Measurements from ENCODE around the gene PTPRM.

- TF ChIP-seq CBX3 (IDR thresholded peaks at IDR 0.05; ENCODE audit: low read depth) (no peak), RAD21 (IDR thresholded peaks at IDR 0.05; ENCODE audit: low read depth) (no peak), EZH2phosphoT487 (IDR thresholded peaks at IDR 0.05; ENCODE audit: borderline replicate concordance) (no peak), EZH2 (IDR thresholded peaks at IDR 0.05) (no peak), TCF7L2 (IDR thresholded peaks at IDR 0.05; ENCODE audit: borderline replicate concordance, extremely low read depth, insufficient read depth, insufficient read length) (no peak), POLR2A (IDR thresholded peaks at IDR 0.05; ENCODE audit: borderline replicate concordance, extremely low read depth, insufficient read depth, insufficient read length) (no peak), JUND (IDR thresholded peaks at IDR 0.05) (no peak), POLR2AphosphoS5 (IDR thresholded peaks at IDR 0.05; ENCODE audit: low read depth, low read length) (no peak), ZBTB33 (IDR thresholded peaks at IDR 0.05; ENCODE audit: extremely low read depth, insufficient replicate concordance, low read length) (no peak), REST (IDR thresholded peaks at IDR 0.05; ENCODE audit: low read depth) (no peak), ZFX (IDR thresholded peaks at IDR 0.05) (no peak)
- TF ChIP-seq, protein P1, sequence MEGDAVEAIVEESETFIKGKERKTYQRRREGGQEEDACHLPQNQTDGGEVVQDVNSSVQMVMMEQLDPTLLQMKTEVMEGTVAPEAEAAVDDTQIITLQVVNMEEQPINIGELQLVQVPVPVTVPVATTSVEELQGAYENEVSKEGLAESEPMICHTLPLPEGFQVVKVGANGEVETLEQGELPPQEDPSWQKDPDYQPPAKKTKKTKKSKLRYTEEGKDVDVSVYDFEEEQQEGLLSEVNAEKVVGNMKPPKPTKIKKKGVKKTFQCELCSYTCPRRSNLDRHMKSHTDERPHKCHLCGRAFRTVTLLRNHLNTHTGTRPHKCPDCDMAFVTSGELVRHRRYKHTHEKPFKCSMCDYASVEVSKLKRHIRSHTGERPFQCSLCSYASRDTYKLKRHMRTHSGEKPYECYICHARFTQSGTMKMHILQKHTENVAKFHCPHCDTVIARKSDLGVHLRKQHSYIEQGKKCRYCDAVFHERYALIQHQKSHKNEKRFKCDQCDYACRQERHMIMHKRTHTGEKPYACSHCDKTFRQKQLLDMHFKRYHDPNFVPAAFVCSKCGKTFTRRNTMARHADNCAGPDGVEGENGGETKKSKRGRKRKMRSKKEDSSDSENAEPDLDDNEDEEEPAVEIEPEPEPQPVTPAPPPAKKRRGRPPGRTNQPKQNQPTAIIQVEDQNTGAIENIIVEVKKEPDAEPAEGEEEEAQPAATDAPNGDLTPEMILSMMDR (IDR thresholded peaks at IDR 0.05 in 2 of 3, conservative IDR thresholded peaks at IDR 0.05 in 1 of 3; ENCODE audit: borderline replicate concordance in 1 of 3, insufficient read depth in 1 of 3, low read depth in 2 of 3, low read length in 2 of 3), result no peak
These were observed 50.8 kb downstream of the PTPRM start for GRCh38 chr18:7617738-7618422.

Measured in HCT116 (cell line).